H1 (cell line): ENCODE results near the gene SPSB2. TPM values are rescaled to one million over a fixed set of nuclear protein-coding genes. Genes with fewer than 3 reads are reported as not detected.
A peak's percentile ranks its signal among the peaks of the same experiment; 100 is the strongest.

ENCODE experiments used
- CTCF ChIA-PET: fragments of 300-600 bp; sonication (Branson Sonifier 250); formaldehyde crosslinking; loops from one replicate; lab custom pipeline; 2021; ENCODE audit not compliant: partially characterized antibody; lab: Charles Lee
- POLR2A ChIA-PET: fragments of 300-600 bp; sonication (Branson Sonifier 250); formaldehyde crosslinking; loops from one replicate; lab custom pipeline; 2021; ENCODE audit warnings: inconsistent platforms; ENCODE audit not compliant: partially characterized antibody; lab: Charles Lee
- DNase-seq, 2 experiments: peaks; one replicate each; pipeline versions ENCODE4 v3.0.0 to v3.0.0-alpha.2; 2010 to 2022; ENCODE audit warnings: low spot score in 2 of 2, low read depth in 1 of 2, mixed read lengths in 1 of 2
- FAIRE-seq: peaks from 2 replicates; lab custom pipeline; 2011; peaks lifted over from hg19 to GRCh38; lab: Jason Lieb, UNC
- H2AFZ ChIP-seq: 2 replicates; pipeline ENCODE4 v1.8.1; 2012; ENCODE audit warnings: low read length, inconsistent platforms
- H2AK5ac ChIP-seq: 2 replicates; pipeline ENCODE4 v1.6.1; 2013; ENCODE audit warnings: low read depth, low read length
- H2BK120ac ChIP-seq: replicated peaks from 2 replicates; pipeline ENCODE3; 2013; ENCODE audit warnings: low read depth, low read length, inconsistent platforms
- H2BK12ac ChIP-seq: 2 replicates; pipeline ENCODE4 v1.6.1; 2013; ENCODE audit warnings: low read depth, low read length
- H2BK15ac ChIP-seq: 2 replicates; pipeline ENCODE4 v1.6.1; 2013; ENCODE audit warnings: low read length
- H2BK20ac ChIP-seq: 2 replicates; pipeline ENCODE4 v1.6.1; 2013; ENCODE audit warnings: low read length
- H2BK5ac ChIP-seq: 2 replicates; pipeline ENCODE4 v1.6.1; 2013; ENCODE audit warnings: low read depth, low read length
- H3K14ac ChIP-seq: 2 replicates; pipeline ENCODE4 v1.6.1; 2013; ENCODE audit warnings: inconsistent platforms; ENCODE audit not compliant: insufficient read length
- H3K18ac ChIP-seq: 2 replicates; pipeline ENCODE4 v1.6.1; 2013; ENCODE audit warnings: low read length; ENCODE audit errors: extremely low read depth
- H3K23ac ChIP-seq: 2 replicates; pipeline ENCODE4 v1.6.1; 2013; ENCODE audit warnings: inconsistent platforms; ENCODE audit not compliant: insufficient read length
- H3K23me2 ChIP-seq: 2 replicates; pipeline ENCODE4 v1.6.1; 2013; ENCODE audit warnings: low read depth, low read length
- H3K27ac ChIP-seq: 2 replicates; pipeline ENCODE4 v1.6.1; 2011; ENCODE audit warnings: low read depth, low read length, inconsistent platforms
- H3K27me3 ChIP-seq, 4 experiments: replicated peaks in 1 of 4; 1 replicate in 1 of 4; 2 replicates in 3 of 4; pipeline versions ENCODE4 v1.6.1 to v1.8.1; 2011 to 2013; ENCODE audit warnings: low read length in 3 of 4, mild to moderate bottlenecking in 3 of 4, inconsistent platforms in 2 of 4, mixed read lengths in 2 of 4, moderate library complexity in 1 of 4; ENCODE audit not compliant: control insufficient read depth in 3 of 4, insufficient read depth in 3 of 4; ENCODE audit errors: extremely low read depth in 1 of 4
- H3K36me3 ChIP-seq, 4 experiments: 2 replicates each; pipeline versions ENCODE4 v1.6.1 to v1.8.1; 2011 to 2013; ENCODE audit warnings: mild to moderate bottlenecking in 4 of 4, low read length in 3 of 4, moderate library complexity in 2 of 4, control low read depth in 1 of 4, inconsistent platforms in 1 of 4; ENCODE audit not compliant: insufficient read depth in 4 of 4, control insufficient read depth in 2 of 4
- H3K4ac ChIP-seq: replicated peaks from 2 replicates; pipeline ENCODE3; 2013; ENCODE audit warnings: low read length, low read depth, mixed read lengths, inconsistent platforms; ENCODE audit not compliant: insufficient read length
- H3K4me1 ChIP-seq, 4 experiments: replicated peaks in 1 of 4; 1 replicate in 1 of 4; 2 replicates in 3 of 4; pipeline versions ENCODE4 v1.6.1 to v1.8.1; 2011 to 2013; ENCODE audit warnings: low read length in 3 of 4, inconsistent platforms in 2 of 4, mixed read lengths in 1 of 4; ENCODE audit not compliant: insufficient read depth in 4 of 4, control insufficient read depth in 3 of 4
- H3K4me2 ChIP-seq, 2 experiments: 2 replicates each; pipeline versions ENCODE4 v1.6.1 to v1.8.1; 2011 to 2013; ENCODE audit warnings: low read depth in 2 of 2, low read length in 2 of 2, control low read depth in 1 of 2, inconsistent platforms in 1 of 2, mild to moderate bottlenecking in 1 of 2; ENCODE audit not compliant: insufficient read depth in 1 of 2
- H3K4me3 ChIP-seq, 4 experiments: fragments of 200-600, 300-600 bp in 1 of 4; sonication (generic), shearing (Covaris generic), sonication (Bioruptor Twin) in 1 of 4; 2 replicates each; pipeline versions ENCODE4 v1.5.1 to v1.8.1; 2011 to 2016; ENCODE audit warnings: low read length in 4 of 4, low read depth in 3 of 4, control low read depth in 2 of 4, inconsistent platforms in 2 of 4, mild to moderate bottlenecking in 2 of 4, mixed read lengths in 1 of 4, moderate library complexity in 1 of 4; ENCODE audit not compliant: insufficient read depth in 2 of 4; ENCODE audit errors: extremely low read depth in 1 of 4
- H3K56ac ChIP-seq: replicated peaks from 2 replicates; pipeline ENCODE3; 2013; ENCODE audit warnings: low read depth, mild to moderate bottlenecking, mixed read lengths, low read length, inconsistent platforms; ENCODE audit not compliant: insufficient read length
- H3K79me1 ChIP-seq: 2 replicates; pipeline ENCODE4 v1.6.1; 2013; ENCODE audit warnings: low read depth, low read length, control low read depth
- H3K79me2 ChIP-seq, 2 experiments: 2 replicates each; pipeline versions ENCODE4 v1.6.1 to v1.8.1; 2012 to 2013; ENCODE audit warnings: low read length in 2 of 2, mild to moderate bottlenecking in 2 of 2, inconsistent platforms in 1 of 2; ENCODE audit not compliant: insufficient read depth in 2 of 2, control insufficient read depth in 1 of 2
- H3K9ac ChIP-seq, 4 experiments: replicated peaks in 1 of 4; 1 replicate in 1 of 4; 2 replicates in 3 of 4; pipeline versions ENCODE4 v1.6.1 to v1.8.1; 2011 to 2013; ENCODE audit warnings: low read depth in 3 of 4, low read length in 3 of 4, control low read depth in 2 of 4, mild to moderate bottlenecking in 2 of 4, moderate library complexity in 2 of 4, inconsistent platforms in 1 of 4; ENCODE audit errors: extremely low read depth in 1 of 4
- H3K9me3 ChIP-seq, 2 experiments: 2 replicates each; pipeline versions ENCODE4 v1.6.1 to v1.8.1; 2012 to 2013; ENCODE audit warnings: mild to moderate bottlenecking in 2 of 2, moderate library complexity in 2 of 2, control low read depth in 1 of 2, inconsistent platforms in 1 of 2, low read depth in 1 of 2, low read length in 1 of 2, mixed read lengths in 1 of 2; ENCODE audit not compliant: insufficient read depth in 2 of 2
- H4K20me1 ChIP-seq, 2 experiments: replicated peaks in 1 of 2; 2 replicates each; pipeline versions ENCODE3 to v1.8.1; 2011 to 2013; ENCODE audit warnings: inconsistent platforms in 2 of 2, low read length in 2 of 2, mild to moderate bottlenecking in 1 of 2; ENCODE audit not compliant: insufficient read depth in 2 of 2, control insufficient read depth in 1 of 2
- H4K5ac ChIP-seq: 2 replicates; pipeline ENCODE4 v1.6.1; 2013; ENCODE audit warnings: low read length, low read depth, mixed read lengths, inconsistent platforms; ENCODE audit not compliant: insufficient read length
- H4K8ac ChIP-seq: 2 replicates; pipeline ENCODE4 v1.8.0; 2013; ENCODE audit warnings: mild to moderate bottlenecking, moderate library complexity, low read length, inconsistent platforms; ENCODE audit not compliant: insufficient read depth; ENCODE audit errors: extremely low read depth
- H4K91ac ChIP-seq: replicated peaks from 2 replicates; pipeline ENCODE3; 2013; ENCODE audit warnings: low read length, mixed read lengths, inconsistent platforms; ENCODE audit not compliant: insufficient read length
- EGR1 ChIP-seq: IDR thresholded peaks from 2 replicates; pipeline ENCODE4 v1.6.1; 2011; ENCODE audit warnings: low read depth, low read length, borderline replicate concordance
- HDAC2 ChIP-seq, 2 experiments: fragments of 300-600 bp in 1 of 2; sonication (generic) in 1 of 2; IDR thresholded peaks; 2 replicates each; pipeline ENCODE4 v1.6.1; 2011 to 2012; ENCODE audit warnings: low read depth in 2 of 2, low read length in 2 of 2, mild to moderate bottlenecking in 2 of 2, moderate library complexity in 2 of 2, borderline replicate concordance in 1 of 2, inconsistent platforms in 1 of 2
- KDM4A ChIP-seq: IDR thresholded peaks from one replicate; pipeline ENCODE4 v1.7.1; 2012; ENCODE audit warnings: low read depth, mild to moderate bottlenecking, moderate library complexity, low read length, inconsistent platforms; ENCODE audit not compliant: severe bottlenecking
- YY1 ChIP-seq: IDR thresholded peaks from 2 replicates; pipeline ENCODE4 v1.6.1; 2011; ENCODE audit warnings: low read depth, mild to moderate bottlenecking, low read length
- WGBS, 2 experiments: shearing (Covaris generic) in 1 of 2; methylation state at CpG; one replicate each; pipeline versions ENCODE4 v1.1.6 to v1.1.7; 2013 to 2015; ENCODE audit warnings: low lambda C conversion rate in 2 of 2, mixed read lengths in 2 of 2, inconsistent platforms in 1 of 2, low coverage in 1 of 2, missing lambda C conversion rate in 1 of 2; ENCODE audit not compliant: insufficient replicate concordance in 2 of 2, insufficient coverage in 1 of 2, insufficient read length in 1 of 2; ENCODE audit errors: extremely low coverage in 1 of 2, missing lambda C conversion rate in 1 of 2; 5-methylcytosine and 5-hydroxymethylcytosine counted together
- polyA plus RNA-seq, 7 experiments: library from polyadenylated mRNA; depleted of rRNA in 3 of 7; stranded (reverse) in 5 of 7; unstranded in 2 of 7; fragments of >200 nt in 5 of 7; fragments of 200-250 nt in 2 of 7; gene quantifications; 1 replicate in 5 of 7; 2 replicates in 1 of 7; 4 replicates in 1 of 7; pipeline versions ENCODE4 v1.2.1 to v1.2.3, GENCODE V29; 2011 to 2013; ENCODE audit warnings: missing spikeins in 2 of 7, mixed read lengths in 2 of 7
- total RNA-seq: library from RNA; stranded (reverse); fragmentation: NEBNext Ultra II Directional; extraction: Animal tissue kit (Norgen Biotek cat#: 25700); gene quantifications from 2 replicates; pipeline ENCODE4 v1.2.1, GENCODE V29; 2021
- TF ChIP-seq, protein P1 (sequence below), 3 experiments: IDR thresholded peaks; 1 replicate in 2 of 3; 2 replicates in 1 of 3; pipeline versions ENCODE4 v1.5.1 to v1.6.1; 2011; ENCODE audit warnings: low read length in 3 of 3, mild to moderate bottlenecking in 3 of 3, inconsistent platforms in 2 of 3, low read depth in 1 of 3, moderate library complexity in 1 of 3; ENCODE audit not compliant: insufficient read depth in 1 of 3; ENCODE audit errors: control extremely low read depth in 1 of 3
- TF ChIP-seq, protein P2 (sequence below): IDR thresholded peaks from 2 replicates; pipeline ENCODE4 v1.6.1; 2012; ENCODE audit warnings: inconsistent platforms

SPSB2 gene
- total and polyA plus RNA-seq, 2 of the 8 experiments (the other 6 are each of a cell fraction or from before 2014, with no cell fraction given) = 13.0 to 23.2 TPM

DNA sequence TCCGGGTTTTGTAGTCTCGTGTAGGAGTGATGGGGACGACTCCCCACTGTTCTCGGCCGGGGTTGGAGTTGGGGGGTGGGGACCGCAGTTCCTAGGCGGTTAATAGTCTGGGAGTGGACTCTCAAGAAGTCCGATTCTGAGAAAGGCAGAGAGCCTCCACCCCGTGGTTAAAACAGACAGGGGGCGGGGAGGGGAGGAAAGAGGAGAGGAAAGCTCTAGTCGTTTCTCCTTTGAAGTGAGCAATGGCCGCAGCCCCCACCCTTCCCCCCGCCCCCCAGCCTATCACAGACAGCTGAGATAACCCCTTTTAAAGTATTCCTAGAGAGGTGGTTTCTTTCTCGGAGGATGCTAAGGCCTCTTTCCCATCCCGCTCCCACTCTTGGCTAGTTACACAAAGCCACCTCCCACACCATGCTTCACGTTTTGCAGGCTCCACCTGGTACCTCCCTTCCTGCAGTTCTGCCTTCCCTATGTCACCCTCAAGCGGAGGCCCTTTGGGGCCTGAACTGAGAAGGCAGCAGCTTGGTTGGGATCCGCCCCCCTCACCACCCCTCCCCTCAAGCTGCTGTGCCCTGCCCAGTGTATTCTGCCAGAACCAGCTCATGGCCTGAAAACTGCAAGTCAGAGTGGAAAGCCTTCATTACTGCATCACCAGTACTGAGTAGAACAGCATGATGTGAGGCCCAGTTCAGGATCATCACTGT is 20.3 kb downstream of the SPSB2 start:
- Histone ChIP-seq H4K8ac (no peak overlapping the region; the same call in 1 of the 2 replicates), H2BK120ac (no peak overlapping the region), H3K27ac (peak overlapping the region; percentile 58; the same call in 1 of the 2 replicates), H2BK5ac (0 out of 2 replicates have a peak overlapping the region, but pooled peaks have one; percentile 54), H4K20me1 (peaks cover 0 to 3% of the 10 kb centered on the region in 2 experiments), H3K4me2 (peak overlapping the region; percentile 90 to 96), H3K9ac (peak overlapping the region in 3 of 4 experiments; percentile 52 to 61 (median 56); a peak in 4 of 7 replicates), H2BK12ac (no peak overlapping the region), H3K36me3 (peaks cover 10 to 32% (median 28%) of the 10 kb centered on the region in 4 experiments; a peak in 7 of 8 replicates), H3K79me1 (no peaks in the 10 kb centered on the region; the same call in 1 of the 2 replicates), H3K23me2 (peaks cover 11% of the 10 kb centered on the region), H4K91ac (no peak overlapping the region), H3K27me3 (no peaks in the 10 kb centered on the region), H3K14ac (no peak overlapping the region), H2BK20ac (no peak overlapping the region), H2AFZ (no peak overlapping the region), H3K79me2 (peaks cover 0 to 29% of the 10 kb centered on the region in 2 experiments; a peak in 2 of 4 replicates), H3K4ac (no peak overlapping the region), H3K4me3 (peak overlapping the region; percentile 59 to 94 (median 86)), H3K23ac (no peak overlapping the region), H3K18ac (no peak overlapping the region), H2BK15ac (no peak overlapping the region), H4K5ac (peak overlapping the region; percentile 21), H3K4me1 (peaks cover 0 to 14% (median 3%) of the 10 kb centered on the region in 4 experiments; a peak in 5 of 7 replicates), H3K56ac (no peak overlapping the region), H2AK5ac (0 out of 2 replicates have a peak overlapping the region, but pooled peaks have one; percentile 20), H3K9me3 (no peaks in the 10 kb centered on the region)
- 3% methylated on average over 15 of the region's 18 CpGs; no CpG with 5 or more reads in 1 of the 2 experiments for WGBS, 2 experiments
- FAIRE-seq = no peak
- DNase-seq = peak in 1 of 2 experiments; percentile 66
- POLR2A ChIA-PET = interaction anchor here (0.8 to 25.7 kb wide), 25 partner anchors 15 to 320 kb away, joined by 3 to 588 read pairs (median 6); partner anchors contain the start of genes C12orf57, COPS7A, EMG1 and GAPDH
- CTCF ChIA-PET = interaction anchor here (0.7 to 19.8 kb wide), 16 partner anchors 10 to 299 kb away, joined by 3 to 292 read pairs (median 4); partner anchors contain the start of genes COPS7A, GNB3, MLF2 and P3H3
- TF ChIP-seq, protein P1, sequence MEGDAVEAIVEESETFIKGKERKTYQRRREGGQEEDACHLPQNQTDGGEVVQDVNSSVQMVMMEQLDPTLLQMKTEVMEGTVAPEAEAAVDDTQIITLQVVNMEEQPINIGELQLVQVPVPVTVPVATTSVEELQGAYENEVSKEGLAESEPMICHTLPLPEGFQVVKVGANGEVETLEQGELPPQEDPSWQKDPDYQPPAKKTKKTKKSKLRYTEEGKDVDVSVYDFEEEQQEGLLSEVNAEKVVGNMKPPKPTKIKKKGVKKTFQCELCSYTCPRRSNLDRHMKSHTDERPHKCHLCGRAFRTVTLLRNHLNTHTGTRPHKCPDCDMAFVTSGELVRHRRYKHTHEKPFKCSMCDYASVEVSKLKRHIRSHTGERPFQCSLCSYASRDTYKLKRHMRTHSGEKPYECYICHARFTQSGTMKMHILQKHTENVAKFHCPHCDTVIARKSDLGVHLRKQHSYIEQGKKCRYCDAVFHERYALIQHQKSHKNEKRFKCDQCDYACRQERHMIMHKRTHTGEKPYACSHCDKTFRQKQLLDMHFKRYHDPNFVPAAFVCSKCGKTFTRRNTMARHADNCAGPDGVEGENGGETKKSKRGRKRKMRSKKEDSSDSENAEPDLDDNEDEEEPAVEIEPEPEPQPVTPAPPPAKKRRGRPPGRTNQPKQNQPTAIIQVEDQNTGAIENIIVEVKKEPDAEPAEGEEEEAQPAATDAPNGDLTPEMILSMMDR (IDR thresholded peaks at IDR 0.05; ENCODE audit: control extremely low read depth in 1 of 3, insufficient read depth in 1 of 3, low read depth in 1 of 3, low read length in 3 of 3) = 0 out of 4 replicates have a peak, but pooled peaks of 1 of the 3 experiments have one; percentile 4
- TF ChIP-seq, protein P2, sequence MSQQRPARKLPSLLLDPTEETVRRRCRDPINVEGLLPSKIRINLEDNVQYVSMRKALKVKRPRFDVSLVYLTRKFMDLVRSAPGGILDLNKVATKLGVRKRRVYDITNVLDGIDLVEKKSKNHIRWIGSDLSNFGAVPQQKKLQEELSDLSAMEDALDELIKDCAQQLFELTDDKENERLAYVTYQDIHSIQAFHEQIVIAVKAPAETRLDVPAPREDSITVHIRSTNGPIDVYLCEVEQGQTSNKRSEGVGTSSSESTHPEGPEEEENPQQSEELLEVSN = no peak
- peak; percentile 70 for TF ChIP-seq YY1
- TF ChIP-seq HDAC2 (IDR thresholded peaks at IDR 0.05; ENCODE audit: borderline replicate concordance in 1 of 2, low read depth in 2 of 2, low read length in 2 of 2) = no peak
- TF ChIP-seq EGR1 = peak; percentile 31; the same call in 1 of the 2 replicates
- TF ChIP-seq KDM4A = peak; percentile 28
